Activated CD8-positive, alpha-beta memory T cell treated with anti-CD3 and anti-CD28 coated beads, Interleukin-2, amount 50 U/mL, for 4 hours (primary cell): ENCODE measurements around the gene ZNF143.

ENCODE experiments used
- DNase-seq: peaks from one replicate; pipeline ENCODE4 v3.0.0-alpha.2; 2020

ZNF143 gene

GRCh38 chr11:9550191-9550628 is 89.4 kb downstream of the ZNF143 start:
- DNase-seq = no peak

GRCh38 chr11:9561279-9561982 is 100.6 kb downstream of the ZNF143 start:
- no peak for DNase-seq

GRCh38 chr11:9562716-9563115 is 101.9 kb downstream of the ZNF143 start:
- no peak for DNase-seq

- DNase-seq = no peak
Measured at GRCh38 chr11:9563196-9563730, 102.5 kb downstream of the ZNF143 start.

GRCh38 chr11:9565822-9566560 is 105.2 kb downstream of the ZNF143 start:
- peak; percentile 28 for DNase-seq

- no peak for DNase-seq
Measured at GRCh38 chr11:9566561-9567063, 105.8 kb downstream of the ZNF143 start.

GRCh38 chr11:9567401-9567800 is 106.6 kb downstream of the ZNF143 start:
- no peak for DNase-seq

GRCh38 chr11:9568161-9568853 is 107.5 kb downstream of the ZNF143 start:
- no peak for DNase-seq

- no peak for DNase-seq
Measured at GRCh38 chr11:9568854-9569587, 108.2 kb downstream of the ZNF143 start.

- no peak for DNase-seq
Measured at GRCh38 chr11:9569588-9570164, 108.9 kb downstream of the ZNF143 start.

GRCh38 chr11:9570313-9571025 is 109.7 kb downstream of the ZNF143 start:
- DNase-seq = no peak

- DNase-seq = no peak
Measured at GRCh38 chr11:9571071-9571762, 110.4 kb downstream of the ZNF143 start.

GRCh38 chr11:9571763-9572115 is 110.9 kb downstream of the ZNF143 start:
- DNase-seq = no peak

- peak; percentile 95 for DNase-seq
Measured at GRCh38 chr11:9573052-9573774, 112.4 kb downstream of the ZNF143 start, which contains the start of gene WEE1. Gene WEE1 (plus strand): TSS chr11:9573670. CDS start chr11:9573934, 264 bp downstream.

GRCh38 chr11:9573775-9574621 is 113.2 kb downstream of the ZNF143 start:
- DNase-seq = peak; percentile 18

- peak; percentile 21 for DNase-seq
Measured at GRCh38 chr11:9574622-9575259, 113.9 kb downstream of the ZNF143 start.

GRCh38 chr11:9575260-9576240 is 114.7 kb downstream of the ZNF143 start:
- DNase-seq = no peak
